Measurements from ENCODE around the gene FGD5.

The FGD5 gene

DNA sequence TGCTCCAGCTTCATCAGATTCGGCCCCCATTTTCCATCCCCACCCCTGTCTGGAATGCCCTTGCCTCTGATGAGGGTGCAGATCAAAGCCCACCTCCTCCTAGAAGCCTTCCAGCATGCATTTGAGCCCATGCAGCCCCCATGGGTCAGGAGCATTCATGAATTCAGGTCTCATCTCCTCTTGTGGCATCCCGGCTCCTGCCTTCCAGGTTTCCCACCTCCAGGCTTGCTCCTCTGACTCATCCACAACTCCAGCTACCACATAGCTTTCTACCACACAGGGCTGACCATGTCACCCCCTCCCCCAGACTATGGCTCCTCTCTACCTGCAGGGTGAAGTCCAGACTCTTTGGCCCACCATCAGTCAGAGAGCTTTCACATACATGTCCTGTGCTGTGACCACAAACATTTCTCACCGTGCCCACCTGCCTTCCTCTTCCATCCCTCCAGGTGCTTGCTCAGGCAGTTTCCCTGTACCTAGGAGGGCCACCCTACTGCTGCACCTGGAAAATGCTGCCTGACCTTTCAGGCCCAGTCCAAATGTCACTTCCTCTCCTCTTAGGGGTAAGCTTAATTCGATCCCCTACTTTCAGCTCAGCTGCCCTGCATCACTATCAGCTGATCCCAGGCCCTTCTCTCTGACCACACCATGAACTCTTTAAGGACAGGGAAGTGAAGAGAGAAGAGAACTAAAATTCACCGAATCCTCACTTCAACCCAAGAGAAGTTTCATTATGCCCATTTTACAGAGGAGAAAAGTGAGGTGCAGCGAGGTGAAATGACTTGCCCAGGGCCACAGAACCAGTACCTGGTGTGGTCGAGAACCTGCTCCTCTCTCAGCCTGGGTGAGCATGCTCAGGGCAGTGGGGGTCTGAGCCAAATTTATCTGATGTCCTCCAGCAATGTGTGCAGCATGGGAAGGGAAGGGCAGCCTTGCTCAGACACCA is 13.7 kb upstream of the FGD5 start:
- Histone ChIP-seq H3K79me2 (ENCODE audit: insufficient read depth, low read depth) (no peaks in the 10 kb centered on the region), H3K4me3 (IDR thresholded peaks at IDR 0.05; ENCODE audit: insufficient read depth, low read depth, low read length) (no peak overlapping the region), H3K9ac (no peak overlapping the region), H3K4me2 (no peak overlapping the region), H3K27ac (no peak overlapping the region), H3K36me3 (ENCODE audit: insufficient read depth) (no peaks in the 10 kb centered on the region), H3K27me3 (ENCODE audit: insufficient read depth, low read depth) (no peaks in the 10 kb centered on the region), H3K4me1 (ENCODE audit: low read depth, poor library complexity, severe bottlenecking) (no peaks in the 10 kb centered on the region), H4K20me1 (ENCODE audit: insufficient read depth) (no peaks in the 10 kb centered on the region), H2AFZ (ENCODE audit: low read depth) (no peak overlapping the region)
- TF ChIP-seq, protein P1, sequence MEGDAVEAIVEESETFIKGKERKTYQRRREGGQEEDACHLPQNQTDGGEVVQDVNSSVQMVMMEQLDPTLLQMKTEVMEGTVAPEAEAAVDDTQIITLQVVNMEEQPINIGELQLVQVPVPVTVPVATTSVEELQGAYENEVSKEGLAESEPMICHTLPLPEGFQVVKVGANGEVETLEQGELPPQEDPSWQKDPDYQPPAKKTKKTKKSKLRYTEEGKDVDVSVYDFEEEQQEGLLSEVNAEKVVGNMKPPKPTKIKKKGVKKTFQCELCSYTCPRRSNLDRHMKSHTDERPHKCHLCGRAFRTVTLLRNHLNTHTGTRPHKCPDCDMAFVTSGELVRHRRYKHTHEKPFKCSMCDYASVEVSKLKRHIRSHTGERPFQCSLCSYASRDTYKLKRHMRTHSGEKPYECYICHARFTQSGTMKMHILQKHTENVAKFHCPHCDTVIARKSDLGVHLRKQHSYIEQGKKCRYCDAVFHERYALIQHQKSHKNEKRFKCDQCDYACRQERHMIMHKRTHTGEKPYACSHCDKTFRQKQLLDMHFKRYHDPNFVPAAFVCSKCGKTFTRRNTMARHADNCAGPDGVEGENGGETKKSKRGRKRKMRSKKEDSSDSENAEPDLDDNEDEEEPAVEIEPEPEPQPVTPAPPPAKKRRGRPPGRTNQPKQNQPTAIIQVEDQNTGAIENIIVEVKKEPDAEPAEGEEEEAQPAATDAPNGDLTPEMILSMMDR (conservative IDR thresholded peaks at IDR 0.05; ENCODE audit: low read depth, low read length) = no peak

DNA sequence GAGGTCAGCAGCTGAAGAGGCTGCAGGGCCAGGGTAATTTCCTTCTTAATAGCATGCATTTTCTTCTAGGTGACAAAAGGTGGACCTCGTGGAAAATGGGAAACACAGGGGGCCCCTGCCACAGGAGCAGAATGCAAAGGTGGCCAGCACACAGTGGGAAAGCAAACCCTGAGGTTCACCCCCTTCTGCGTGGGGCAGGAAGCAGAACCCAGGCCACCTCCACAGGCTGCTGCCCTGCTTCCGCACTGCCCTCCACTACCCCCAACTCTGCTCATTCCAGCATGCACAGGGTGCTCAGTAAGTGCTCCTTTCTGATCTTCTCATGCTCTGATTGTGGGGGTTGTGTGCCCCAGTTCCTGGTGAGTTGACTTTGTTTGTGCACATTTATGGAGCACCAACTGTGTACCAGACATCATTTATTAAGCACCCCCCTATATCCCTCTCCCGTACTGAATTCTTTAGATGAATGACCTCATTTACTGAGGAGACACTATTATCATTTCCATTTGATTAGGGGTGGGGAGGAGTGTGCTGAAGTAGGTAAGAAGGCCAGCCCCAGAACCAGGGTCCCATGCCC is 12.7 kb upstream of the FGD5 start:
- Histone ChIP-seq H3K9ac (no peak overlapping the region), H2AFZ (ENCODE audit: low read depth) (no peak overlapping the region), H3K4me2 (no peak overlapping the region), H3K79me2 (ENCODE audit: insufficient read depth, low read depth) (no peaks in the 10 kb centered on the region), H3K36me3 (ENCODE audit: insufficient read depth) (no peaks in the 10 kb centered on the region), H3K4me1 (ENCODE audit: low read depth, poor library complexity, severe bottlenecking) (no peaks in the 10 kb centered on the region), H3K4me3 (IDR thresholded peaks at IDR 0.05; ENCODE audit: insufficient read depth, low read depth, low read length) (no peak overlapping the region), H4K20me1 (ENCODE audit: insufficient read depth) (no peaks in the 10 kb centered on the region), H3K27ac (no peak overlapping the region), H3K27me3 (ENCODE audit: insufficient read depth, low read depth) (no peaks in the 10 kb centered on the region)
- TF ChIP-seq, protein P1 (conservative IDR thresholded peaks at IDR 0.05; ENCODE audit: low read depth, low read length) = no peak

DNA sequence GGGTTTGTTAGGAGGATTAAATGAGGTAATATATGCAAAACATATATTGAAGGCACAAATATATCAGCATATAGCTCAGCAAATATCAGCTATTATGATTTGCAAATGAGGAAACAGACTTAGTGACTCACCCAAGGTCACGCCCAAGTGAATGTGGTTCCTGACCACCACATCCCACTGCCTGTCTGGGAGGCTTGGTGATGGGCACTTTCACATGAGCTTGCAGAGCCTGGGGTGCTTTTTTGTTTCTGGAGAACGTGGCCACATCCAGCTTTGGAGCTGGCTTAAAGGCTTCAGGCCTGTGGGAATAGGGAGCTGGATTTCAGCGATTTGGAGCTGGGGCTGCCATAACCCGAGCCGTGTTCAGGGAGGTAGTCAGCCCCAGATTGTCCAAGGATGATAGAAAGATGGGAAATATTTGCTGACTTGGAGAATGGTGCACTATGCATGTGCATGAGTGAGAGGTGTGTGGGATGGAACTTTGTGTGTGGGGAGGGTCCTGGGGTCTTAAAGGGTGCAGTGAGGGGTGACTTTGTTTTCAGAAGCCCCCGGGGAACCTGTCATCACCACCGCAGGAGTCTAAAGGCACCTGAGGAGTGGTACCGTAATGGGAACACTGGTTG is 12.0 kb upstream of the FGD5 start:
- TF ChIP-seq, protein P1 (conservative IDR thresholded peaks at IDR 0.05; ENCODE audit: low read depth, low read length) = no peak
- H3K27me3 ChIP-seq (ENCODE audit: insufficient read depth, low read depth) = no peaks in the 10 kb centered on the region

DNA sequence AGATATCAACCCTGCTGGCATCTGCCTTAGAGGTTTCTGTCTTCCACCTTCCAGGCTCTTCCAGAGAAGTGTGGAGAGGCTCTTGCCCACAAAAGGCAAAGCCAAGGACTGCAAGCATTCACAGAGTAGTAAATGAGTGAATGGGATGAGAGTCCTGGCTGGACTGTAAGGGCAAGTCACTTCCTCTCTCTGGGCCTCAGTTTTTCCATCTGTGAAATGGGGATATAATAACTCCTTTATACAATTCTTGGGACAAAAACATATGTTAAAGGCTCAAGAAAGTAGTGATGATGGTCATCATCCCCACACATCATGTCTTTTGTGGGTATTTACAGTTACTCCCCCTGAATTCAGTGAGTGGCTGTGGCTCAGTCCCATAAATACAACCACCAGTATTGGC is 10.7 kb upstream of the FGD5 start:
- Histone ChIP-seq H3K4me1 (ENCODE audit: low read depth, poor library complexity, severe bottlenecking) (no peaks in the 10 kb centered on the region), H3K4me3 (IDR thresholded peaks at IDR 0.05; ENCODE audit: insufficient read depth, low read depth, low read length) (no peak overlapping the region), H3K27ac (no peak overlapping the region), H3K79me2 (ENCODE audit: insufficient read depth, low read depth) (no peaks in the 10 kb centered on the region), H3K4me2 (no peak overlapping the region), H3K9ac (no peak overlapping the region), H3K27me3 (ENCODE audit: insufficient read depth, low read depth) (no peaks in the 10 kb centered on the region), H2AFZ (ENCODE audit: low read depth) (no peak overlapping the region), H3K36me3 (ENCODE audit: insufficient read depth) (no peaks in the 10 kb centered on the region), H4K20me1 (ENCODE audit: insufficient read depth) (no peaks in the 10 kb centered on the region)
- TF ChIP-seq, protein P1 (conservative IDR thresholded peaks at IDR 0.05; ENCODE audit: low read depth, low read length) = no peak

More for the DNA sequence above, 12.0 kb upstream of the FGD5 start:
- H3K4me1 ChIP-seq (ENCODE audit: low read depth, poor library complexity, severe bottlenecking) = no peaks in the 10 kb centered on the region
- H3K4me3 ChIP-seq (IDR thresholded peaks at IDR 0.05; ENCODE audit: insufficient read depth, low read depth, low read length) = no peak overlapping the region
- no peak overlapping the region for H3K27ac ChIP-seq
- no peak overlapping the region for H3K9ac ChIP-seq
- no peaks in the 10 kb centered on the region for H3K79me2 ChIP-seq (ENCODE audit: insufficient read depth, low read depth)
- H3K4me2 ChIP-seq = no peak overlapping the region
- H2AFZ ChIP-seq (ENCODE audit: low read depth) = no peak overlapping the region
- no peaks in the 10 kb centered on the region for H4K20me1 ChIP-seq (ENCODE audit: insufficient read depth)
- no peaks in the 10 kb centered on the region for H3K36me3 ChIP-seq (ENCODE audit: insufficient read depth)
